Epithelial cell of prostate (primary cell): ENCODE results near the gene AKR1D1.
"Not testable (repeated sequence)": the region's sequence is repeated elsewhere in the genome, so short reads cannot be mapped to it uniquely, and the experiment has no call there.

Experiments
- DNase-seq: peaks from one replicate; pipeline ENCODE4 v3.0.0-alpha.2; 2011; ENCODE audit warnings: low read depth, low spot score
- H3K27ac ChIP-seq: fragments of 450-650 bp; 2 replicates; pipeline ENCODE4 v1.5.1; 2017; ENCODE audit warnings: mild to moderate bottlenecking

AKR1D1 gene

GRCh38 chr7:138070908-138071307 lies 5.4 kb upstream of the AKR1D1 start:
- H3K27ac ChIP-seq = no peak overlapping the region
- DNase-seq = no peak

GRCh38 chr7:138072726-138073125 lies 3.5 kb upstream of the AKR1D1 start:
- DNase-seq = no peak
- no peak overlapping the region for H3K27ac ChIP-seq

- peak overlapping the region; percentile 71 for H3K27ac ChIP-seq
- DNase-seq = no peak
Observed at GRCh38 chr7:138074121-138074520, 2.1 kb upstream of the AKR1D1 start.

GRCh38 chr7:138074540-138074939 lies 1.7 kb upstream of the AKR1D1 start:
- DNase-seq = no peak
- H3K27ac ChIP-seq = peak overlapping the region; percentile 71

GRCh38 chr7:138075350-138075749 lies 909 bp upstream of the AKR1D1 start:
- DNase-seq = no peak
- no peak overlapping the region for H3K27ac ChIP-seq

GRCh38 chr7:138075786-138076185 lies 473 bp upstream of the AKR1D1 start:
- not testable (repeated sequence) for DNase-seq, H3K27ac ChIP-seq

GRCh38 chr7:138077809-138078208 lies 1.6 kb downstream of the AKR1D1 start:
- no peak for DNase-seq
- peak overlapping the region; percentile 17 for H3K27ac ChIP-seq

GRCh38 chr7:138079137-138079536 lies 2.9 kb downstream of the AKR1D1 start:
- no peak overlapping the region for H3K27ac ChIP-seq
- no peak for DNase-seq

GRCh38 chr7:138081868-138082267 lies 5.6 kb downstream of the AKR1D1 start:
- H3K27ac ChIP-seq = no peak overlapping the region
- no peak for DNase-seq

GRCh38 chr7:138083859-138084258 lies 7.6 kb downstream of the AKR1D1 start:
- no peak overlapping the region for H3K27ac ChIP-seq
- no peak for DNase-seq

- no peak for DNase-seq
- H3K27ac ChIP-seq = no peak overlapping the region
Observed at GRCh38 chr7:138086563-138087270, 10.5 kb downstream of the AKR1D1 start.

- H3K27ac ChIP-seq = peak overlapping the region; percentile 52
- no peak for DNase-seq
Observed at GRCh38 chr7:138089080-138089901, 13.0 kb downstream of the AKR1D1 start.

- DNase-seq = no peak
- H3K27ac ChIP-seq = no peak overlapping the region
Observed at GRCh38 chr7:138091032-138091431, 14.8 kb downstream of the AKR1D1 start.

- not testable (repeated sequence) for DNase-seq
Observed at GRCh38 chr7:138091840-138092239, 15.6 kb downstream of the AKR1D1 start.

GRCh38 chr7:138092486-138093028 lies 16.3 kb downstream of the AKR1D1 start:
- H3K27ac ChIP-seq = no peak overlapping the region
- no peak for DNase-seq

More at GRCh38 chr7:138091840-138092239, 15.6 kb downstream of the AKR1D1 start:
- H3K27ac ChIP-seq = not testable (repeated sequence)

- DNase-seq = no peak
- H3K27ac ChIP-seq = no peak overlapping the region
Observed at GRCh38 chr7:138095972-138096935, 20.0 kb downstream of the AKR1D1 start.

- no peak for DNase-seq
- H3K27ac ChIP-seq = no peak overlapping the region
Observed at GRCh38 chr7:138097064-138097741, 20.9 kb downstream of the AKR1D1 start.

- no peak overlapping the region for H3K27ac ChIP-seq
- no peak for DNase-seq
Observed at GRCh38 chr7:138099813-138100212, 23.6 kb downstream of the AKR1D1 start.

- H3K27ac ChIP-seq = no peak overlapping the region
- no peak for DNase-seq
Observed at GRCh38 chr7:138105221-138105620, 29.0 kb downstream of the AKR1D1 start.

- no peak overlapping the region for H3K27ac ChIP-seq
- no peak for DNase-seq
Observed at GRCh38 chr7:138115047-138115446, 38.8 kb downstream of the AKR1D1 start.
